K562 (cell line): Measurements from ENCODE around the gene CEP250. TPM values are rescaled to one million over a fixed set of nuclear protein-coding genes. Genes with fewer than 3 reads are reported as not detected.

Experiments used
- ATAC-seq: fragments of 200-7000 bp; cut with Tn5 transposase; 3 replicates; pipeline ENCODE4 v1.9.1; 2020; ENCODE audit warnings: moderate library complexity
- BruUV-seq: library from RNA; stranded (reverse); fragments of 400-500 nt; replicated peaks from 2 replicates; lab custom pipeline; 2021; lab: Mats Ljungman, UMichigan
- CTCF ChIA-PET: fragments of 300-600 bp; formaldehyde crosslinking; extraction: SDS; loops from one replicate; lab custom pipeline; 2021; ENCODE audit warnings: low intra/inter-chr PET ratio; lab: Yijun Ruan, JAX
- POLR2A ChIA-PET: fragments of 300-600, 350-650 bp; sonication (Branson Sonifier 250); formaldehyde crosslinking; extraction: SDS; loops from one replicate; lab custom pipeline; 2021; ENCODE audit warnings: antibody characterized with exemption, inconsistent platforms; lab: Yijun Ruan, JAX
- DNase-seq, 4 experiments: peaks; one replicate each; pipeline versions ENCODE4 v3.0.0 to v3.0.0-alpha.2; 2011 to 2018; ENCODE audit warnings: low spot score in 3 of 4, mixed read lengths in 3 of 4; ENCODE audit errors: extremely low read depth in 1 of 4
- FAIRE-seq: peaks from 2 replicates; lab custom pipeline; 2011; peaks lifted over from hg19 to GRCh38; lab: Jason Lieb, UNC
- H2AFZ ChIP-seq: 2 replicates; pipeline ENCODE4 v1.6.0; 2011; ENCODE audit warnings: low read depth, low read length, control low read depth, inconsistent platforms
- H3K27ac ChIP-seq: fragments of 200-600 bp; 3 replicates; pipeline ENCODE4 v1.8.0; 2011; ENCODE audit warnings: low read depth, mild to moderate bottlenecking, control low read depth, inconsistent platforms, low read length, moderate library complexity, mixed read lengths; ENCODE audit errors: extremely low read depth
- H3K27me3 ChIP-seq, 2 experiments: fragments of 300-600 bp in 1 of 2; 2 replicates in 1 of 2; 3 replicates in 1 of 2; pipeline versions ENCODE4 v1.6.0 to v1.8.0; 2011; ENCODE audit warnings: inconsistent platforms in 2 of 2, low read length in 2 of 2, mild to moderate bottlenecking in 1 of 2, mixed read lengths in 1 of 2, moderate library complexity in 1 of 2; ENCODE audit not compliant: control insufficient read depth in 2 of 2, insufficient read depth in 2 of 2
- H3K36me3 ChIP-seq: fragments of 300-600 bp; 3 replicates; pipeline ENCODE4 v1.8.0; 2011; ENCODE audit warnings: mild to moderate bottlenecking, low read length, inconsistent platforms; ENCODE audit not compliant: control insufficient read depth, insufficient read depth
- H3K4me1 ChIP-seq, 2 experiments: fragments of 200-600 bp in 1 of 2; replicated peaks in 1 of 2; 2 replicates in 1 of 2; 3 replicates in 1 of 2; pipeline versions ENCODE4 v1.5.1 to v1.8.0; 2011; ENCODE audit warnings: inconsistent platforms in 2 of 2, low read length in 2 of 2, mild to moderate bottlenecking in 1 of 2, mixed read lengths in 1 of 2, moderate library complexity in 1 of 2; ENCODE audit not compliant: control insufficient read depth in 2 of 2, insufficient read depth in 2 of 2
- H3K4me2 ChIP-seq: 2 replicates; pipeline ENCODE4 v1.6.1; 2011; ENCODE audit warnings: low read length, control low read depth, inconsistent platforms, mixed read lengths; ENCODE audit not compliant: insufficient read depth
- H3K4me3 ChIP-seq: fragments of 200-600 bp; sonication (generic), shearing (Covaris generic); 2 replicates; pipeline ENCODE4 v1.5.1; 2016; ENCODE audit warnings: control low read depth, inconsistent platforms
- H3K79me2 ChIP-seq: fragments of 200-600 bp; 3 replicates; pipeline ENCODE4 v1.8.0; 2011; ENCODE audit warnings: low read length, inconsistent platforms; ENCODE audit not compliant: control insufficient read depth, insufficient read depth
- H3K9ac ChIP-seq, 2 experiments: 2 replicates each; pipeline versions ENCODE4 v1.6.0 to v1.6.1; 2011; ENCODE audit warnings: low read depth in 2 of 2, low read length in 2 of 2, control low read depth in 1 of 2, inconsistent platforms in 1 of 2, mild to moderate bottlenecking in 1 of 2, mixed read lengths in 1 of 2; ENCODE audit not compliant: insufficient read depth in 1 of 2
- H3K9me1 ChIP-seq: one replicate; pipeline ENCODE4 v1.6.0; 2011; ENCODE audit warnings: inconsistent platforms, mild to moderate bottlenecking, low read length, moderate library complexity; ENCODE audit not compliant: control insufficient read depth, insufficient read depth
- H3K9me3 ChIP-seq: replicated peaks from 2 replicates; pipeline ENCODE4 v1.5.1; 2011; ENCODE audit warnings: low read depth, low read length, inconsistent platforms; ENCODE audit not compliant: control insufficient read depth, insufficient read depth
- H4K20me1 ChIP-seq: replicated peaks from 2 replicates; pipeline ENCODE4 v1.6.1; 2011; ENCODE audit warnings: low read length, inconsistent platforms, mixed read lengths; ENCODE audit not compliant: control insufficient read depth, insufficient read depth
- BDP1 ChIP-seq: IDR thresholded peaks from 3 replicates; pipeline ENCODE4 v1.6.1; 2011; ENCODE audit not compliant: insufficient read length, insufficient read depth
- CBX2 ChIP-seq: fragments of 200-600 bp; sonication (generic); IDR thresholded peaks from one replicate; pipeline ENCODE4 v1.6.1; 2012; ENCODE audit warnings: mild to moderate bottlenecking, low read length, inconsistent platforms; ENCODE audit not compliant: insufficient read depth, poor library complexity, severe bottlenecking
- FOSL1 ChIP-seq: fragments of 200-800 bp; sonication (Bioruptor generic); conservative IDR thresholded peaks from 2 replicates; pipeline ENCODE4 v1.6.1; 2016; ENCODE audit warnings: missing genetic modification characterization, missing compliant biosample characterization
- IFI16 ChIP-seq: fragments of 250-450 bp; sonication (Bioruptor Pico); IDR thresholded peaks from 2 replicates; pipeline ENCODE4 v2.1.2; 2022; ENCODE audit warnings: mild to moderate bottlenecking, inconsistent platforms
- NFIC ChIP-seq: fragments of 450-650 bp; IDR thresholded peaks from 2 replicates; pipeline ENCODE4 v1.6.1; 2017; ENCODE audit warnings: mild to moderate bottlenecking, inconsistent platforms
- TBP ChIP-seq: optimal IDR thresholded peaks from 2 replicates; pipeline ENCODE3; 2011; ENCODE audit warnings: low read depth, low read length, improper control_type of control experiment
- ZNF695 ChIP-seq: fragments of 450-650 bp; formaldehyde crosslinking; IDR thresholded peaks from 2 replicates; pipeline ENCODE4 v1.4.0; 2020; ENCODE audit warnings: mild to moderate bottlenecking, moderate library complexity
- WGBS: fragments of 100-300 bp; shearing (Covaris generic); methylation state at CpG from one replicate; pipeline ENCODE4 v1.1.6; 2016; ENCODE audit warnings: low coverage, mixed read lengths; ENCODE audit not compliant: insufficient coverage; ENCODE audit errors: missing lambda C conversion rate; 5-methylcytosine and 5-hydroxymethylcytosine counted together
- in situ Hi-C: fragments of 300-500 bp; cut with MboI; formaldehyde crosslinking; loops from 4 replicates; pipeline ENCODE4 v1.15.0; 2018; ENCODE audit warnings: inconsistent platforms, mixed read lengths
- intact Hi-C: fragments of 100-400 bp; cut with micrococcal nuclease; formaldehyde crosslinking; loops from 2 replicates; pipeline ENCODE4 v1.14.2; 2022
- polyA plus RNA-seq, 8 experiments: library from polyadenylated mRNA; depleted of rRNA in 4 of 8; stranded (reverse) in 5 of 8; unstranded in 3 of 8; fragments of >200 nt; fragmentation: Nextera tagmentation in 2 of 8; fragmentation: Illumina TruSeq in 1 of 8; extraction: Ambion mirVana in 2 of 8; extraction: Trizol in 1 of 8; gene quantifications; 2 replicates each; pipeline versions ENCODE4 v1.2.1 to v1.2.3, GENCODE V29; 2011 to 2014; ENCODE audit warnings: inconsistent platforms in 1 of 8, missing spikeins in 1 of 8
- total RNA-seq, 7 experiments: library from RNA; depleted of rRNA in 6 of 7; stranded (reverse); fragments of >200 nt in 6 of 7; fragmentation: Illumina TruSeq in 2 of 7; extraction: Trizol in 2 of 7; gene quantifications; 2 replicates each; pipeline versions ENCODE4 v1.2.1 to v1.2.3, GENCODE V29; 2011 to 2021; ENCODE audit warnings: low replicate concordance in 1 of 7
- TF ChIP-seq, protein P1 (sequence below): fragments of 150-350 bp; conservative IDR thresholded peaks from 2 replicates; pipeline ENCODE4 v1.6.1; 2014; ENCODE audit warnings: low read length
- TF ChIP-seq, protein P2 (sequence below): fragments of 450-650 bp; IDR thresholded peaks from 2 replicates; pipeline ENCODE4 v1.6.1; 2016; ENCODE audit warnings: mild to moderate bottlenecking, moderate library complexity

The CEP250 gene
- total and polyA plus RNA-seq, 9 of the 15 experiments (the other 6 are each of a cell fraction or from before 2014, with no cell fraction given), result 2.5 to 41.9 (median 20.5) TPM

DNA sequence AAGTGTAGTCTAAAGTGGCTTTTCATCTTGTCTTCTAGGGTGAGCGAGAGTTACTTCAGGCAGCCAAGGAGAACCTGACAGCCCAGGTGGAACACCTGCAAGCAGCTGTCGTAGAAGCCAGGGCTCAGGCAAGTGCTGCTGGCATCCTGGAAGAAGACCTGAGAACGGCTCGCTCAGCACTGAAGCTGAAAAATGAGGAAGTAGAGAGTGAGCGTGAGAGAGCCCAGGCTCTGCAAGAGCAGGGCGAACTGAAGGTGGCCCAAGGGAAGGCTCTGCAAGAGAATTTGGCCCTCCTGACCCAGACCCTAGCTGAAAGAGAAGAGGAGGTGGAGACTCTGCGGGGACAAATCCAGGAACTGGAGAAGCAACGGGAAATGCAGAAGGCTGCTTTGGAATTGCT, 47.0 kb downstream of the CEP250 start:
- no peak overlapping the region for H3K4me3 ChIP-seq
- H3K36me3 ChIP-seq, result peaks cover 78% of the 10 kb centered on the region; the same call in 2 of the 3 replicates
- no peak for ATAC-seq
- H3K4me2 ChIP-seq, result no peak overlapping the region
- no peak for DNase-seq
- in situ Hi-C loops, result no loop called here
- no peak for FAIRE-seq
- no peaks in the 10 kb centered on the region for H3K27me3 ChIP-seq
- H3K9ac ChIP-seq, result no peak overlapping the region
- no peaks in the 10 kb centered on the region for H3K9me3 ChIP-seq
- 68% methylated on average over 8 of the region's 8 CpGs for WGBS
- POLR2A ChIA-PET, result interaction anchor here (0.5 to 2.1 kb wide), 5 partner anchors 8 to 153 kb away, joined by 3 to 14 read pairs (median 3); no protein-coding TSS in a partner anchor
- no TSS peak for BruUV-seq
- H3K4me1 ChIP-seq, result peaks cover 0 to 4% of the 10 kb centered on the region in 2 experiments; a peak in 1 of 5 replicates
- CTCF ChIA-PET, result no interaction called here
- intact Hi-C loops, result no loop called here
- H3K27ac ChIP-seq, result no peak overlapping the region
- no peaks in the 10 kb centered on the region for H3K9me1 ChIP-seq
- no peaks in the 10 kb centered on the region for H3K79me2 ChIP-seq
- 0 out of 2 replicates have a peak, but pooled peaks cover 8% of the 10 kb centered on the region for H4K20me1 ChIP-seq
- no peak overlapping the region for H2AFZ ChIP-seq
- TF ChIP-seq, protein P1, sequence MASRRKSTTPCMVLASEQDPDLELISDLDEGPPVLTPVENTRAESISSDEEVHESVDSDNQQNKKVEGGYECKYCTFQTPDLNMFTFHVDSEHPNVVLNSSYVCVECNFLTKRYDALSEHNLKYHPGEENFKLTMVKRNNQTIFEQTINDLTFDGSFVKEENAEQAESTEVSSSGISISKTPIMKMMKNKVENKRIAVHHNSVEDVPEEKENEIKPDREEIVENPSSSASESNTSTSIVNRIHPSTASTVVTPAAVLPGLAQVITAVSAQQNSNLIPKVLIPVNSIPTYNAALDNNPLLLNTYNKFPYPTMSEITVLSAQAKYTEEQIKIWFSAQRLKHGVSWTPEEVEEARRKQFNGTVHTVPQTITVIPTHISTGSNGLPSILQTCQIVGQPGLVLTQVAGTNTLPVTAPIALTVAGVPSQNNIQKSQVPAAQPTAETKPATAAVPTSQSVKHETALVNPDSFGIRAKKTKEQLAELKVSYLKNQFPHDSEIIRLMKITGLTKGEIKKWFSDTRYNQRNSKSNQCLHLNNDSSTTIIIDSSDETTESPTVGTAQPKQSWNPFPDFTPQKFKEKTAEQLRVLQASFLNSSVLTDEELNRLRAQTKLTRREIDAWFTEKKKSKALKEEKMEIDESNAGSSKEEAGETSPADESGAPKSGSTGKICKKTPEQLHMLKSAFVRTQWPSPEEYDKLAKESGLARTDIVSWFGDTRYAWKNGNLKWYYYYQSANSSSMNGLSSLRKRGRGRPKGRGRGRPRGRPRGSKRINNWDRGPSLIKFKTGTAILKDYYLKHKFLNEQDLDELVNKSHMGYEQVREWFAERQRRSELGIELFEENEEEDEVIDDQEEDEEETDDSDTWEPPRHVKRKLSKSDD, result no peak
- TF ChIP-seq ZNF695 (CRISPR knock-in tag), result no peak
- no peak for TF ChIP-seq IFI16 (CRISPR knock-in tag)
- TF ChIP-seq CBX2, result no peak
- TF ChIP-seq, protein P2, sequence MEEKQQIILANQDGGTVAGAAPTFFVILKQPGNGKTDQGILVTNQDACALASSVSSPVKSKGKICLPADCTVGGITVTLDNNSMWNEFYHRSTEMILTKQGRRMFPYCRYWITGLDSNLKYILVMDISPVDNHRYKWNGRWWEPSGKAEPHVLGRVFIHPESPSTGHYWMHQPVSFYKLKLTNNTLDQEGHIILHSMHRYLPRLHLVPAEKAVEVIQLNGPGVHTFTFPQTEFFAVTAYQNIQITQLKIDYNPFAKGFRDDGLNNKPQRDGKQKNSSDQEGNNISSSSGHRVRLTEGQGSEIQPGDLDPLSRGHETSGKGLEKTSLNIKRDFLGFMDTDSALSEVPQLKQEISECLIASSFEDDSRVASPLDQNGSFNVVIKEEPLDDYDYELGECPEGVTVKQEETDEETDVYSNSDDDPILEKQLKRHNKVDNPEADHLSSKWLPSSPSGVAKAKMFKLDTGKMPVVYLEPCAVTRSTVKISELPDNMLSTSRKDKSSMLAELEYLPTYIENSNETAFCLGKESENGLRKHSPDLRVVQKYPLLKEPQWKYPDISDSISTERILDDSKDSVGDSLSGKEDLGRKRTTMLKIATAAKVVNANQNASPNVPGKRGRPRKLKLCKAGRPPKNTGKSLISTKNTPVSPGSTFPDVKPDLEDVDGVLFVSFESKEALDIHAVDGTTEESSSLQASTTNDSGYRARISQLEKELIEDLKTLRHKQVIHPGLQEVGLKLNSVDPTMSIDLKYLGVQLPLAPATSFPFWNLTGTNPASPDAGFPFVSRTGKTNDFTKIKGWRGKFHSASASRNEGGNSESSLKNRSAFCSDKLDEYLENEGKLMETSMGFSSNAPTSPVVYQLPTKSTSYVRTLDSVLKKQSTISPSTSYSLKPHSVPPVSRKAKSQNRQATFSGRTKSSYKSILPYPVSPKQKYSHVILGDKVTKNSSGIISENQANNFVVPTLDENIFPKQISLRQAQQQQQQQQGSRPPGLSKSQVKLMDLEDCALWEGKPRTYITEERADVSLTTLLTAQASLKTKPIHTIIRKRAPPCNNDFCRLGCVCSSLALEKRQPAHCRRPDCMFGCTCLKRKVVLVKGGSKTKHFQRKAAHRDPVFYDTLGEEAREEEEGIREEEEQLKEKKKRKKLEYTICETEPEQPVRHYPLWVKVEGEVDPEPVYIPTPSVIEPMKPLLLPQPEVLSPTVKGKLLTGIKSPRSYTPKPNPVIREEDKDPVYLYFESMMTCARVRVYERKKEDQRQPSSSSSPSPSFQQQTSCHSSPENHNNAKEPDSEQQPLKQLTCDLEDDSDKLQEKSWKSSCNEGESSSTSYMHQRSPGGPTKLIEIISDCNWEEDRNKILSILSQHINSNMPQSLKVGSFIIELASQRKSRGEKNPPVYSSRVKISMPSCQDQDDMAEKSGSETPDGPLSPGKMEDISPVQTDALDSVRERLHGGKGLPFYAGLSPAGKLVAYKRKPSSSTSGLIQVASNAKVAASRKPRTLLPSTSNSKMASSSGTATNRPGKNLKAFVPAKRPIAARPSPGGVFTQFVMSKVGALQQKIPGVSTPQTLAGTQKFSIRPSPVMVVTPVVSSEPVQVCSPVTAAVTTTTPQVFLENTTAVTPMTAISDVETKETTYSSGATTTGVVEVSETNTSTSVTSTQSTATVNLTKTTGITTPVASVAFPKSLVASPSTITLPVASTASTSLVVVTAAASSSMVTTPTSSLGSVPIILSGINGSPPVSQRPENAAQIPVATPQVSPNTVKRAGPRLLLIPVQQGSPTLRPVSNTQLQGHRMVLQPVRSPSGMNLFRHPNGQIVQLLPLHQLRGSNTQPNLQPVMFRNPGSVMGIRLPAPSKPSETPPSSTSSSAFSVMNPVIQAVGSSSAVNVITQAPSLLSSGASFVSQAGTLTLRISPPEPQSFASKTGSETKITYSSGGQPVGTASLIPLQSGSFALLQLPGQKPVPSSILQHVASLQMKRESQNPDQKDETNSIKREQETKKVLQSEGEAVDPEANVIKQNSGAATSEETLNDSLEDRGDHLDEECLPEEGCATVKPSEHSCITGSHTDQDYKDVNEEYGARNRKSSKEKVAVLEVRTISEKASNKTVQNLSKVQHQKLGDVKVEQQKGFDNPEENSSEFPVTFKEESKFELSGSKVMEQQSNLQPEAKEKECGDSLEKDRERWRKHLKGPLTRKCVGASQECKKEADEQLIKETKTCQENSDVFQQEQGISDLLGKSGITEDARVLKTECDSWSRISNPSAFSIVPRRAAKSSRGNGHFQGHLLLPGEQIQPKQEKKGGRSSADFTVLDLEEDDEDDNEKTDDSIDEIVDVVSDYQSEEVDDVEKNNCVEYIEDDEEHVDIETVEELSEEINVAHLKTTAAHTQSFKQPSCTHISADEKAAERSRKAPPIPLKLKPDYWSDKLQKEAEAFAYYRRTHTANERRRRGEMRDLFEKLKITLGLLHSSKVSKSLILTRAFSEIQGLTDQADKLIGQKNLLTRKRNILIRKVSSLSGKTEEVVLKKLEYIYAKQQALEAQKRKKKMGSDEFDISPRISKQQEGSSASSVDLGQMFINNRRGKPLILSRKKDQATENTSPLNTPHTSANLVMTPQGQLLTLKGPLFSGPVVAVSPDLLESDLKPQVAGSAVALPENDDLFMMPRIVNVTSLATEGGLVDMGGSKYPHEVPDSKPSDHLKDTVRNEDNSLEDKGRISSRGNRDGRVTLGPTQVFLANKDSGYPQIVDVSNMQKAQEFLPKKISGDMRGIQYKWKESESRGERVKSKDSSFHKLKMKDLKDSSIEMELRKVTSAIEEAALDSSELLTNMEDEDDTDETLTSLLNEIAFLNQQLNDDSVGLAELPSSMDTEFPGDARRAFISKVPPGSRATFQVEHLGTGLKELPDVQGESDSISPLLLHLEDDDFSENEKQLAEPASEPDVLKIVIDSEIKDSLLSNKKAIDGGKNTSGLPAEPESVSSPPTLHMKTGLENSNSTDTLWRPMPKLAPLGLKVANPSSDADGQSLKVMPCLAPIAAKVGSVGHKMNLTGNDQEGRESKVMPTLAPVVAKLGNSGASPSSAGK, result no peak
- TF ChIP-seq FOSL1 (tag), result no peak
- no peak for TF ChIP-seq NFIC
- no peak for TF ChIP-seq BDP1
- TF ChIP-seq TBP, result no peak
